Mucosa of stomach (tissue), 1 donor: ENCODE data around the gene PLCB1.
"Not testable (repeated sequence)": the region's sequence is repeated elsewhere in the genome, so short reads cannot be mapped to it uniquely, and the experiment has no call there.

Source experiments
- H3K27me3 ChIP-seq: one replicate; pipeline ENCODE4 v1.7.0; 2013; ENCODE audit warnings: mild to moderate bottlenecking, low read length; ENCODE audit not compliant: control insufficient read depth, insufficient read depth
- H3K36me3 ChIP-seq: one replicate; pipeline ENCODE4 v1.7.0; 2013; ENCODE audit warnings: low read length; ENCODE audit not compliant: control insufficient read depth, insufficient read depth
- H3K4me1 ChIP-seq: one replicate; pipeline ENCODE4 v1.7.0; 2013; ENCODE audit warnings: mild to moderate bottlenecking, low read length; ENCODE audit not compliant: control insufficient read depth, insufficient read depth
- H3K4me3 ChIP-seq: one replicate; pipeline ENCODE4 v1.7.0; 2013; ENCODE audit warnings: low read length
- H3K9ac ChIP-seq: one replicate; pipeline ENCODE4 v1.7.0; 2013; ENCODE audit warnings: mild to moderate bottlenecking, low read length, moderate library complexity
- H3K9me3 ChIP-seq: one replicate; pipeline ENCODE4 v1.7.0; 2013; ENCODE audit warnings: mild to moderate bottlenecking, low read length, moderate library complexity; ENCODE audit not compliant: control insufficient read depth
- donor health status: Pancreatic carcinoma.

PLCB1 gene

DNA sequence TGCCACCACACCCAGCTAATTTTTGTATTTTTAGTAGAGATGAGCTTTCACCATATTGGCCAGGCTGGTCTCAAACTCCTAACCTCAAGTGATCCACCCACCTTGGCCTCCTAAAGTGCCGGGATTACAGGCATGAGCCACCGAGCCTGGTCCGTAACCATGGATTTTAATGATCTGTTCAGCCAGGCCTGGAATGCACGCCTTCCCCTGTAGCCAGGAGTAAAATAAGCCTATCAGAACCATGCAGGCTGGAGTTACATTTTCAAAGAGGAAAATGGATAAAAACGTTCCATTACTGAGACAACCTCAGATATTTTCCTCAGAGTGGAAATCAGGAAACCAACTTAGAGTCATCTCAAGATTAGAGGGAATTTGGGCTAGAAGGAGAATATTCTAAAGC, 304.9 kb downstream of the PLCB1 start:
- not testable (repeated sequence) for H3K9me3 ChIP-seq, H3K4me3 ChIP-seq, H3K36me3 ChIP-seq, H3K4me1 ChIP-seq, H3K9ac ChIP-seq, H3K27me3 ChIP-seq

DNA sequence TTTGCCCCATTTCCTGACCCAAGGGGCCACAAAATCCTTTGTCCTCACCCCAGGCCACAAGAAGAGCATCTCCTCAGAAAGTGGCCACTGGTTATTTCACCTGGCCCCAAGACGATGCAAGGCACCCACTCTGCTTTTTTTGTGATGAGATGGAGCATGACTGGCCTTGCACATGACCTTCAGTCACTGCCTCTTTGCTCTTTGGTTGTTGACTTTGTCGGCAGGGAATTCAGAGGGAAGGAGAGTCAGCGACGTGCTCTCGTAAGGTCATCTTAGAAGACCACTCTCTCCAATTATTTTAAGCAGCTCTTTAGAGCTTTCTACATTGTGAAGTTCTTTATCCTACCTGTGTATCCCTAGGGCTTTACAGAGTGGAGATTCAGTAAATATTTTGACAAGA, 306.7 kb downstream of the PLCB1 start:
- H3K4me3 ChIP-seq, result no peak overlapping the region
- no peak overlapping the region for H3K9ac ChIP-seq
- no peaks in the 10 kb centered on the region for H3K9me3 ChIP-seq
- H3K4me1 ChIP-seq, result no peaks in the 10 kb centered on the region
- H3K27me3 ChIP-seq, result no peaks in the 10 kb centered on the region
- no peaks in the 10 kb centered on the region for H3K36me3 ChIP-seq

DNA sequence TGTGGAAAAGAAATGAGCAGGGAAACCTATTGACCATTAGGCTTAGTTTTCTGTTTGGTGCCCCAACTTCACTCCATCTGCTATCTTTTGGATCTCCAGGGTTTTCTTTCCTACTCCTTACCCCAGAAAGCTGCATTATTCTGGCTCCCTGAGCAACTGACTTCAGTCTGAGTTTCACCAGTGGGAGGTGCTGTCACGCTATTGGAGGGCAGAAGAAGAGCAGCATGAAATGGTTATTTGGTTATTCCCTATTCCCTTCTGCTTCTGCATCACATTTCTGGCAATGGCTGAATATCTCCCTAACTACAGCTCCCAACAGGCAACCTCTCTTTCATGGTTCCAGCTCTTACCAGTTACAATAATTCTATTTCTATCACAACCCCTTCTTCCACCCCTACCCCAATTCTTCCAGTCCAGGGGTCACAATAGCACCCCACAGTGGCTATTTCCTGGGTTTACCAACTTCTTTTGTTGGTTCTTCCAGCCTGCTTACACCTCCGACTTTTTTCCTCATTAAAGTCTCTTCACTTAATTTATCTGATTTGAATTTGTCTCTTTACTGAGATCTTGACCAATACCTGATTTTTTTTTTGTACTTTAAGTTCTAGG, 311.5 kb downstream of the PLCB1 start:
- Histone ChIP-seq H3K9ac (no peak overlapping the region), H3K27me3 (no peaks in the 10 kb centered on the region), H3K36me3 (no peaks in the 10 kb centered on the region), H3K4me1 (no peaks in the 10 kb centered on the region), H3K9me3 (no peaks in the 10 kb centered on the region), H3K4me3 (no peak overlapping the region)

DNA sequence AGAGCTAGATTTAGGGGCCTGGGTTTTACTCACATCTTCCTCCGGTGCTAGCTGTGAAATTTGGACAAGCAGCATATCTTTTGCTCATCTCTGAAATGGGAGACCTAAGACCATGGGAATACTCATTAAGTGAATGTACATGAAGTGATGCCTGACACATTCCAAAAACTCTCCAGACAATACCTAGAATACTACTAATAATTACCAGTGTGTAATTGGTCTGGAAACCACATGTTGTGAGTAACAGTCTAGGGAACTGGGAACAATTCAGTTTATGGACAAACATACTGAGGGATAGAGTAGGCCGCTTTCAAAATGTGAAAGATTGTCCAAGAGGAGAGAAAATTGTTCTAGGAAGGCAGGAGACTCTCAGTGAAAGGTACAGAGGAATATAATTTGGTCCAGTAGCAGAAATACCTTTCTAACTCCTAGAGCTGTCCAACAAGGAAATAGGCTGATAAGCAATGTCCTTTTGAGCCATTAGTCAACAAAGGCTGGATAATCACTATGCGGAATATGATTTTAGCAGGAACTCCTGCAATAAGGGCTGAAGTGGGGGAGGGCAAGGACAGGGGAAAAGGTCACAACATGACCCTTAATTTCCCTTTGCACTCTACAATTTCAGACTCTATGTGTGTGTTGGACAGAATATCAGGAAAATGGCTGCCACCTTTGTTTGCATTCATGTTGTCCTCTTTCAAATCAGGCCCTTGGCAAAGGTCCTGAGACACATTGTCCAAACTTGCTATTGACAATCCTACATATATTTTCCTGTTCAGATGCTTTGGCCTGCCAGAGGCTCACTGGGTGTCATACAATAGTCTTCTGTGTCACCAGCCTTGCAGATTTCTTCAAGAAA, 315.4 kb downstream of the PLCB1 start:
- Histone ChIP-seq H3K9me3 (no peaks in the 10 kb centered on the region), H3K36me3 (no peaks in the 10 kb centered on the region), H3K9ac (no peak overlapping the region), H3K4me1 (no peaks in the 10 kb centered on the region), H3K4me3 (no peak overlapping the region), H3K27me3 (no peaks in the 10 kb centered on the region)

DNA sequence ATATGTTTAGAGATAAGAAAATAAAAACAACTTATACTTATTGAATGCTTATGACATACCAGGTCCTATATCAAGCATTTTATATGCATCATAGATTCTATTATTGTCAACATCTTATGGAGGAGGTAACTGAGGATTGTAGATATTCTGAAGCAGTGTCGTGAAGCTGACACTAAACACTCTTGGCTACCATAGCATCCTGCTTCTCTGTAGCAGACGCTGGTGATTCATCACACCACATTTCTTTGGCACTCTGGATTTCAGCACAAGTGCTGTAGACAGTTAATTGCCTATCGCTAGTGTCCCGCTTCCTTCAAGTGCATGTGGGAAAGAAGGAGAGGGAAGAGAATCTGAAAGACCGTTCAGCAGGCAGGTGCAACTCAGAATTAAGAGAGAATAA, 317.1 kb downstream of the PLCB1 start:
- no peak overlapping the region for H3K4me3 ChIP-seq
- H3K36me3 ChIP-seq, result no peaks in the 10 kb centered on the region
- H3K9me3 ChIP-seq, result no peaks in the 10 kb centered on the region
- no peaks in the 10 kb centered on the region for H3K27me3 ChIP-seq
- H3K4me1 ChIP-seq, result no peaks in the 10 kb centered on the region
- no peak overlapping the region for H3K9ac ChIP-seq

DNA sequence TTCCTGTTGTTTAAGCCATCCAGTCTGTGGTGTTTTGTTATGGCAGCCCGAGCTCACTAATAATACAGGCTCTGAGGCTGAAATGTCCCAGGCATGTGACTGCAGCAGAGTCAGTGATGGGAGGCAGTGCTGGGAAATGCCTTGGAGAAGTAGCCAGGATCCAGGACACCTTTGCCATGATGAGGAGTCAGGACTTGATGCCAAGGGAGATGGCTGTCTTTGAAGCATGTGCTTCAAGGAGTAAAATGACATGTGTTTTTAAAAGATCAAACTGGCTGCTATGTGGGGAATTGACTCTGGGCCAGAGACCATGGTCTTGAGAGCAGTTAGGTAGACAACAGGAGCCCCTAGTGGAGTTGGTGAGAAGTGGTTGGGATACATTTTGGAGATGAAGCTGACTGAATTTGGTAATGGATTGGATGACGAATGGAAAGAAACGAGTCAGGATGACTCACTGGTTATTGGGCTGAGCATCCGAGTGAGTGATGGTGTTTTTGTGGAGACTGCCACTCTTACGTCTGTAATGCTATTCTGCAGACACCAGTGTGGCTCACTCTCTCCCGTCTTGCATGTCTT, 322.2 kb downstream of the PLCB1 start:
- H3K4me3 ChIP-seq, result no peak overlapping the region
- no peaks in the 10 kb centered on the region for H3K9me3 ChIP-seq
- no peaks in the 10 kb centered on the region for H3K4me1 ChIP-seq
- H3K9ac ChIP-seq, result no peak overlapping the region
- H3K36me3 ChIP-seq, result no peaks in the 10 kb centered on the region
- H3K27me3 ChIP-seq, result no peaks in the 10 kb centered on the region

DNA sequence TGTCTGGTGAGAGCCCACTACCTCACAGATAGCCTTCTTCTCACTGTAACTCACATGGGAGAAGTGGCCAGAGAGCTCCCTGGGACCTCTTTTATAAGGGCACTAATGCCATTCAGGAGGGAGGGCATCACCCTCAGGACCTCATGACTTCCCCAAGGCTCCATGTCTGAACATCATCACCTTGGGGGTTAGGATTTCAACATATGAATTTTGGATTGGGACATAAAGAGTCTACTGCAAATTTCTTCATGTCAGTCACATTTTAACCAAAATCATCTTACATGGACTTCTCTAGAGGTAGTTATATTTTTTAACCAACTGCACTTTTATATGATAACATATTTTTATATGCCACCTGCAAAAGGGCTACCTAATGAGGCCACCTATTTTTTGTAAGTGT, 324.7 kb downstream of the PLCB1 start:
- Histone ChIP-seq H3K4me1 (no peaks in the 10 kb centered on the region), H3K9me3 (no peaks in the 10 kb centered on the region), H3K9ac (no peak overlapping the region), H3K36me3 (no peaks in the 10 kb centered on the region), H3K27me3 (no peaks in the 10 kb centered on the region), H3K4me3 (no peak overlapping the region)

DNA sequence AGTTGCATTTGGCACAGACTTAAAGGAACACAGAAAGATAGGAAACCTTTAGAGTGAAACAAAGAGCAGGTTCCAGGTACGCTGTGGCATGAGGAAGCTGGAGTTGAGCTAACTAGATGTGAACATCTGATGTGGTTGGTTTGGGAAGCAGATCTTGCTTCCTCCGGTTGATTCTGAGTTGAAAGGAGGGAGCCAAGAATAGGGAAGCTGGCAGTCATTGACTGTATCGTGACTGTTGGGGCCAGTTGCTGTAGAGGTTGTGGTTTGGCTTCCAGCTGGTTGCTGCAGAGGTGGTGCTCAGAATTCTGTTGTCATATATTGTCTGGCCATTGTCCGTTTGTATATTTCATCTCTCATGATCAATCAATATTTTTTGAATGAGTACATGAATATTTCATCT, 325.9 kb downstream of the PLCB1 start:
- H3K9ac ChIP-seq, result no peak overlapping the region
- H3K4me3 ChIP-seq, result no peak overlapping the region
- H3K36me3 ChIP-seq, result no peaks in the 10 kb centered on the region
- no peaks in the 10 kb centered on the region for H3K27me3 ChIP-seq
- no peaks in the 10 kb centered on the region for H3K4me1 ChIP-seq
- H3K9me3 ChIP-seq, result no peaks in the 10 kb centered on the region

DNA sequence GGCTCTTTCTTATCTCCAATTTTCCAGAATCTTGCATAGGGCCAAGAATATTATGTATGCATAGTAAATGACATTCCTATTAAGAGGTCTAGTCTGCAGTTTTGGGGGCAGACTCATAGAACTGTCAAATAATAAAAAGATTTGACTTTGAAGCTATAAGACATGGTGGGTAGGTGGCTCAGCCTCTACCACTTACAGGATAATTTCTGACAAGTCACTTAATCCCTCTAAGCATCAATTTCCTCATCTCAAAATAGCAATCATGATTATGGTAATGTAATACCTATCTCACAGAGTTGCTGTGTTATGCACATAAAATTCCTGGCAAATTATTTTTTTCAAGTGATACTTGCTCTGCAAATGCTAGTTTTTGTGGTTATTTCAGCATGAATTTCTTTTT, 329.1 kb downstream of the PLCB1 start:
- Histone ChIP-seq H3K9ac (no peak overlapping the region), H3K9me3 (no peaks in the 10 kb centered on the region), H3K27me3 (no peaks in the 10 kb centered on the region), H3K36me3 (no peaks in the 10 kb centered on the region), H3K4me3 (no peak overlapping the region), H3K4me1 (no peaks in the 10 kb centered on the region)

DNA sequence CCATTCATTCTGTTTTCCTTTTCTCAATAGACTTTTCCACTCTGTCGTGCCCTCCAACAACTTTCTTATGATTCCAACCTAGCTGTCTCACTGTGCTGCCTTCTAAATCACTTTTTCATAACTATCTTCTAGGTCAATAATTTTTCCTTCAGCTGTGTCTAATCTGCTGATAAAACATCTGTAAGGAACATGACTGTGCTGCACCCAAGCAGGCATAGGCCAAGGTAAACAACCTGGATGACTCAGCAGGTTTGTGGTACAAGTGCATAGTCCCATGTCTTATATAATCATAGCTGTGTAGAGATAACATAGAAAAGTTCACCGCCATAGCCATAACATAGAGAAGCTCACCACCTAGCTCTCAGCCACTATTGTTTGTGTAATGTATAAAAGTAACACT, 332.3 kb downstream of the PLCB1 start:
- Histone ChIP-seq H3K36me3 (no peaks in the 10 kb centered on the region), H3K27me3 (no peaks in the 10 kb centered on the region), H3K9ac (no peak overlapping the region), H3K9me3 (no peaks in the 10 kb centered on the region), H3K4me1 (no peaks in the 10 kb centered on the region), H3K4me3 (no peak overlapping the region)

DNA sequence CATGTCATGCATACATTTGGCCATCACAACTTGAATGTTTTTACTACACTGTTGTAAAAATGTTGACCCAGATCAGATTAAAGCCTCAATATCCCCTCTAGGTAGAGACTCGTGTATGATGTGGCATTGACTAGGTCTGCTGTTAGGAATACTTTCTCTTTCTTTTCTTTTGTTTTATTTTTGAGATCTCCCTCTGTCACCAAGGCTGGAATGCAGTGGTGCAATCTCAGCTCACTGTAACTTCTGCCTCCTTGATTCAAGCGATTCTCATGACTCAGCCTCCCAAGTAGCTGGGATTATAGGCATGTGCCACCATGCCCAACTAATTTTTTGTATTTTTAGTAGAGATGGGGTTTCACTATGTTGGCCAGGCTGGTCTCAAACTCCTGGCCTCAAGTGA, 334.7 kb downstream of the PLCB1 start:
- not testable (repeated sequence) for H3K36me3 ChIP-seq, H3K9ac ChIP-seq, H3K9me3 ChIP-seq, H3K4me1 ChIP-seq, H3K4me3 ChIP-seq, H3K27me3 ChIP-seq

DNA sequence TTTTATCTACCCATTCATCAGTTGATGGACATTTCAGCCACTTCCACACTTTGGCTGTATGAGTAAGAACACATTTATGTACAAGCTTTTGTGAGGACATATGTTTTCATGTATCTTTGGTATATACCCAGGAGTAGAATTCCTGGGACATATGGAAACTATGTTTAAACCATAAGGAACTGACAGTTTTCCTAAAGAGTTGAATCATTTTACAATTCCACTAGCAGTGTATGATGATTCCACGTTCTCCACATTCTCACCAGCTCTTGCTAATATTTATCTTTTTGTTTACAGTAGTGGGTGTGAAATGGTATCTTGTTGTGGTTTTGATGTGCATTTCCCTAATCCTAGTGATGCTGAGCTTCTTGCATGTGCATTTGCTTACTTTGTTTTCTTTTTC, 338.1 kb downstream of the PLCB1 start:
- H3K9ac ChIP-seq, result no peak overlapping the region
- H3K9me3 ChIP-seq, result no peaks in the 10 kb centered on the region
- H3K27me3 ChIP-seq, result no peaks in the 10 kb centered on the region
- H3K4me3 ChIP-seq, result no peak overlapping the region
- H3K4me1 ChIP-seq, result no peaks in the 10 kb centered on the region
- H3K36me3 ChIP-seq, result no peaks in the 10 kb centered on the region
